GM03348 (cell line): ENCODE measurements around the gene CDC25B.
A peak's percentile ranks its signal among the peaks of the same experiment; 100 is the strongest.
"Not testable (repeated sequence)": the region's sequence is repeated elsewhere in the genome, so short reads cannot be mapped to it uniquely, and the experiment has no call there.

ENCODE experiments used
- DNase-seq: peaks from one replicate; pipeline ENCODE4 v3.0.0; 2012; ENCODE audit warnings: low spot score

CDC25B gene

DNA sequence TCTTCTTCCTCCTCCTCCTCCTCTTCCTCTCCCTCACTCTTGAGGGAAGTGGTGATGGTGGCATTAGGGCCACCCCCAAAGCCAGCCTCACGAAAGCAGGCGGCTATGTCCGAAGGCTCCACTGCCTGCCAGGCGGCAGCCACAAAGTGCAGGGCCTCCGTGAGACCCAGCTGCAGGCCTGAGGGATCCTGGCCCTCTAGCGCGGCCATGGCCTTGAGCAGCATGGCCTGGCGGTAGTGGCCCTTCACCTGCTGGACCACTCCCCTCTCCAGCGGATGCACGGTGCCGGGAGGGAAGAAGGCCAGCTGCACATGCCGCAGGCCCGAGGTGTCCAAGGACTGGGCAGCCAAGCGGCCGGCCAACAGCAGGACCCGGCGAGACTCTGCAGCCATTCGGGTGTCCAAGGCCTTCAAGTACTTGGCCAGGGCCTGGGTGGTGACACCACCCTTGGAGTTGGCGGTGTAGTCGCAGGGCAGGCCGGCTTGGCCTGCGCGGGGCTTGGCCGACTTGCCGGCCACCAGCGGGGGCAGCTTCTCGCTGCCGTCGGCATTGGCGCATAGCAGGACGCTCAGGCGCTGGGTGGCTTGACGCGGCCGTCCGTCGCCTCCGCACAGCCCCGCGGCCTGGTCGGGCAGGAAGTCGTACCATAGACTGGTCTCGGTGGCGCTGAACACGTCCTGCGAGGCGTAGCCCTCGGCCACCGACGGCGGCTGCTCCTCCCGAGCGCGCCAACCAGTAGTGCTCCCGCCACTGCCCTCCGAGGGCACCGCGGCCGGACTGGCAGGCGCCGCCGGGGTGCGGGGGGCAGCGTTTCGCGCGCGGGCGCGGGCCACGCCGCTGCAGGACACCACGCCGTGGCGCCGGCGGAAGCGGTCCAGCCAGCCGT is 10.6 kb upstream of the CDC25B start:
- DNase-seq, result peak; percentile 35

DNA sequence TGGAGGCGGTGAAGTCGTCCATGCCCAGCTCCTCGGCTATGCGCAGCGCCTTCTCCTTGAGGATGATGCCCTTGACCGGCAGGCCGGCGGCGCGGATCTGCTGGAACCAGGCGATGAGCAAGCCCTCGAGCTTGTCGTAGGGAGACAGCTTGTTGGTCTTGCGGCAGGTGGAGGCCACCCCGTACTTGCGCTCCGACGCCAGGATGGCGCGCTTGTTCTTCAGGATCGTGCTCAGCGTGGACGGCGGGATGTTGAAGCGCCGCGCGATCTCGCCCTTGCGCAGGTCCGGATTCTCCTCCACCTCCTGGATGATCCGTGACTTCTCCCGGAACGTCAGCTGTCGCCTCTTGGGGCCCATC is 10.0 kb upstream of the CDC25B start:
- DNase-seq, result peak; percentile 50

DNA sequence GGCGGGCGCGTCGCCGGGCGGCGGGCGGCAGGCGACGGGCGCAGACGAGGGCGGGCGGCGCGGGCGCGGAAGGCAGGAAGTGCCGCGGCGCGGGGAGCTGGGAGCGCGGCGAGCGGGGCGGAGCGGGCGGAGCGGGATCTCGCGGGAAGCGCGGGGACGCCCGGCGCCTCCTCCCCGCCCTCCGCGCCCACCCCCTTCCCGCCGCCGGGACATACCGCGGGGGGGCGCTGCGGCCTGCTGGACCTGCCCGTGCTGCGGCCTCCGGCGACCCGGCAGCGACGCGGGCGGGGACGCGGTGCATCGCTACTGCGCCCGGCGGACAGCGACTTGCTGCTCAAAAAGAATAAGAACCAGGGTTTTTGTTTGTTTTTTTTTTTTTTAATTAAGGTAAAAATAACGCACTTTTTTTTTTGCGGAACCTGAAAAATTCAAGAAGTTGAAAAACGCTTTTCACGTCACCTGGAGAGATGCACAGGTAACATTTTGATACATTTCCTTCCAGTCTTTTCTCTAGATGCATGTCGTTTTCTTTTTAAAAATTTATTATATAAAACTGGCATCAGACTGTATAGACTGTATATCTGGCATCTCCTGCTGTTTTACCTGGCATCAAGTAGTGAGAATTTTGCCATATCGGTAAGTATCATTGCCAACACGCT is 9.3 kb upstream of the CDC25B start, which contains the start of gene CENPB:
TSS of gene CENPB (minus strand) at position 76 of the 659 bp plus-strand sequence. CDS start 257 bp downstream, outside the sequence.
- peak; percentile 97 for DNase-seq

DNA sequence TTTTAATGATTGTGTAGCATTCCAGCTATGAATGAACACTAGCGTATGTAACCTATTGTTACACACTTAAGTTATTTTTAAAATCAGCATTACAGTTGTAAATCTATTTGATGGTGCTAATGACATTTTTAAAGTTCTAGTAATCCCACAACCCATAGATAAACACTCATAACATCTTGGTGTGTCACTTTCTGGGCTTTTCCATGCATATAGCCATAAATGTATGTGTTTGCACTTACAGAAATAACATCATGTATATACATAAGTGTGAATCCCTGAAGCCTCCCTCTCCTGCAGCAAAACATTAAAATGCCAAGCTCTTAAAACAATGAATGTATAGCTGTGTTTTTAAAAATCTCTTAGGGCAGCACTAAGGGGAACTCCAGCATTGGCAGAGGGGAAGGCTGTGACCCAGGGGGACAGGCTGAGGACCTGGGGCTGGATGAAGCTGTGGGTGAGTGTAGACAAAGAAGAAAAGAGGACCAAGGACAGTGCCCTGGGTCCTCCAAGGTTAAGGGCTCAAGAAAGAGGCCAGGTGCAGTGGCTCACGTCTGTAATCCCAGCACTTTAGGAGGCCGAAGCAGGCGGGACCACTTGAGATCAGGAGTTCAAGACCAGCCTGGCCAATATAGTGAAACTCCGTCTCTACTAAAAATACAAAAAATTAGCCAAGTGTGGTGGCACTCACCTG is 8.6 kb upstream of the CDC25B start:
- DNase-seq, result no peak

DNA sequence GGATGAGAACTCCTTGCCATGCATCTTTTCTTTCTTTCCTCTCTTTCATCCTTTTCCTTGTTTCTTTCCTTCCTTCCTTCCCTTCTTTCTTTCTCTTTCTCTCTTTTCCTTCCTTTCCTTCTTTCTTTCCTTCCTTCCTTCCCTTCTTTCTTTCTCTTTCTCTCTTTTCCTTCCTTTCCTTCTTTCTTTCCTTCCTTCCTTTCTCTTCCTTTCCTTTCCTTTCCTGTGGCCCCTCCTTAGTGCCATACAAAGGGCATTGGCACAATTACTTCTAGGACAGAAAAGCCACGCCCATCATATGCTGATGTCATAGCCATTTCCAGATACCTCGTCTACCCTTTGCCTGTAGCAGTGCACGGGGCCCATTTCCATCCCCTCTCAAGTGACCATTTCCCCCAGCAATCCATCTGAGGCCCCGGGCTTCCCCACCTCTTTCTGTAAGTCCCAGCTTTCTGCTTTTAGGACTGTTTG is 7.4 kb upstream of the CDC25B start:
- DNase-seq, result no peak

DNA sequence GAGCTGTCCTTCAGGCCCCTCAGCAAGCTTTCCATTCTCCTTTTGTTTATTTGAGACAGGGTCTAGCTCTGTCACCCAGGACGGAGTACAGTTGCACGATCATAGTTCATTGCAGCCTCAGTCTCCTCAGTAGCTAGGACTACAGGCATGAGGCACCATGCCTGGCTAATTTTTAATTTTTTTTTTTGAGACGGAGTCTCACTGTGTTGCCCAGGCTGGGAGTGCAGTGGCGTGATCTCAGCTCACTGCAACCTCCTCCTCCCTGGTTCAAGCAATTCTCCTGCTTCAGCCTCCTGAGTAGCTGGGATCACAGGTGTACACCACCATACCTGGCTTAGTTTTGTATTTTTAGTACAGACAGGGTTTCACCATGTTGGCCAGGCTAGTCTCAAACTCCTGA is 6.9 kb upstream of the CDC25B start:
- not testable (repeated sequence) for DNase-seq

DNA sequence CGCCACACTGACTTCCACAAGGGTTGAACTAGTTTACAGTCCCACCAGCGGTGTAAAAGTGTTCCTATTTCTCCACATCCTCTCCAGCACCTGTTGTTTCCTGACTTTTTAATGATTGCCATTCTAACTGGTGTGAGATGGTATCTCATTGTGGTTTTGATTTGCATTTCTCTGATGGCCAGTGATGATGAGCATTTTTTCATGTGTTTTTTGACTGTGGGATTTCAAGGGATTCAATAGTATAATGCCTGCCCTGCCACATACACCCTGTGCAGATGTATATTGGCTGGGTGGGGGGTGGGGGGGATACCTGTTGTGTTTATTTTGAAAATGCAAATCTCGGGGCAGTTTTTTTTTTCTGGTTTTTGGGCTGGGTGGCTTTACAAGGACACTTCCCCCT is 1.9 kb upstream of the CDC25B start:
- not testable (repeated sequence) for DNase-seq

DNA sequence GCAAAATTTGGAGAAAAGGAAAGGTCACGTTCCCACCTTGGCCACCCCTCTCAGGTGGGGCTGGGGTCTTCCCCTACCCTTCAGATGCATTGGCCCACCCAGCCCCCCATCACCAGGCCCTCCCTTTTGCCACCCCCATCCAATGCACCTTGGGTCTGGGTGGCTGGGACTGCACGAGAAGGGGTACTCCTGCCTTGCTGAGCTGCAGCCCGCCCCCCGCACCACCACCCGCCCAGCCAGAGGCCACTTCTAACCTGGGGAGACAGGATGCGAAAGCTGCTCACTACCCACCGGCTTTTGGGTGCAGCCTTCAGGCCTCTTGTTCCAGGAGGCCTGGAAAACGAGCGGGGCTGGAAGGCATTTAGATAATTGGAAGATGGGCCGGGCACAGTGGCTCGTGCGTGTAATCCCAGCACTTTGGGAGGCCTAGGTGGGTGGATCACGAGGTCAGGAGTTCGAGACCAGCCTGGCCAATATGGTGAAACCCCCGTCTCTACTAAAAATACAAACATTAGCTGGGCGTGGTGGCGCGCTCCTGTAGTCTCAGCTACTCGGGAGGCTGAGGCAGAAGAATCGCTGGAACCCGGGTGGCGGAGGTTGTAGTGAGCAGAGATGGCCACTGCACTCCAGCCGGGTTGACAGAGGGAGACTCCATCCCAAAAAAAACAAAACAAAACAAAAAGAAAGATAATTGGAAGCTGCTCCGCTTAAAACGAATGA is 1.2 kb upstream of the CDC25B start:
- no peak for DNase-seq

DNA sequence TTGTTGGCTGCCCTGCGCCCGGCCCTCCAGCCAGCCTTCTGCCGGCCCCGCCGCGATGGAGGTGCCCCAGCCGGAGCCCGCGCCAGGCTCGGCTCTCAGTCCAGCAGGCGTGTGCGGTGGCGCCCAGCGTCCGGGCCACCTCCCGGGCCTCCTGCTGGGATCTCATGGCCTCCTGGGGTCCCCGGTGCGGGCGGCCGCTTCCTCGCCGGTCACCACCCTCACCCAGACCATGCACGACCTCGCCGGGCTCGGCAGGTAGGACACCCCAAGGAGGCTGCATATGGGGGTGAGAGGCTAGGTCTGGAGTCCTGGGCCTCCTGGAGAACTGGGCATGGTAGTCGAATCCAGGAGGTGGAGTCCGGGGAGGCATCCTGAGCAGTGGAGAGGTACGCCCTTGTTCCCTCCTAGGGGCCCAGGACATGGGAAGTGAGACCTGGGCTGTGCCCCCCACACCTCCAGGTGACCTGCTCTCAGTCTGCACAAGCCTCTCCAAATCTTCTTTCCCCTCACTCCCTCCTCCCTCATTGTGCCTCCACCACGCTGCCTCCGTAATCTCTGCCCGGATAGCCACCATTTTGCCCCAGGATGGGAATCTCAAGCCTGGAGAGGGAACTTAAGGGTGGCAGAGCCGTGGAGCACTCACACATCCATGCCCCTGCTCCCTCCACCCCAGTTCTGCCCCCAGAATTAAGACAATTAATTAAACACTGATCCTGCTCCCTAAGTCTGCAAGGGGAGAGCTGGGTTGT is 541 bp downstream of the CDC25B start:
- no peak for DNase-seq

DNA sequence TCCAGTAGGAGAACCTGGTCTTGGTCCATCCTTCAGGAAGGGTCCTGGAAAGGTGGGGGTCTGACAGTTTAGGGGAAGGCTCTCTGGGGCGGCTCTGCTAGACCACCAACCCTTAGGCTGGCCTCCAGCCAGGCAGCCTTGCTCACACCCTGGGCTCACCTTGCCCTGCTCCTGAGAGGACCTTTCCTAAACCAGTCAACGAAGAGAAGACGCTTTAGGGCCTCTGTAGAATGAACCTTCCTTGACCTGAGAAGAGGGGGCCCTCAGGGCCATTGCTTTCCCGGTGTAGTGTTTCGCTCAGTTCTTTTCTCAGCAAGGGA is 1.1 kb downstream of the CDC25B start:
- DNase-seq, result no peak

DNA sequence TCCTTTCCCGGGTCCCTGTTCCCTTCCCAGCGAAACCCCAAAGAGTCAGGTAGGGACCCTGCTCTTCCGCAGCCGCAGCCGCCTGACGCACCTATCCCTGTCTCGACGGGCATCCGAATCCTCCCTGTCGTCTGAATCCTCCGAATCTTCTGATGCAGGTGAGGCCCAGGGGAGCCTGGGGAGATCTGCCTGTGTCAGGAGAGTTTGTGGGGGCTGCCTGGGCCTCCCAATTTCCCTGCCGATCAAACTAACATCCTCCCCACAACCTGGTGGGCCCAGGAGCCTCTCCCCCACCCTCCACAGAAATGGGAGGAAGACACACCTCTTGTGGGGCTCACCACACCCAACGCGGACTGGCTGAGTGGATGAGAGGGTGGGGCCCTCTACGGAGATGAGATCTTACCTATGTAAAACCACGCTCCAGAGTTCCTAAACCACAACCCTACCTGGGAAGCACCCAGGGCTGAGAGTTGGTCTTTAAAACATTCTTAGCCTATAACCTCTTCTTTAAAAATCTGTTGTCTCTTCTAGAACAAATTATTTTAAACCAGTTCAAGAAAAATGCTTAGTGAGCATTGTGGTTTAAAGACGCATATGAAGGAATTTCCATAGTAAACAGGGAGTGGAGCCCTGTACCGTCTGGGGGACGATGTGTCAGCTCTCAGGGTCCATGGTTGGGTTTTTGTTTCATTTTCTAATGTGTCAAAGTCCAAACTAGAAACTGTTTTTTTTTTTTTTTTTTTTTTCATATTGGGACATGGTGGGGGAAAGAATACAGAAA is 1.7 kb downstream of the CDC25B start:
- no peak for DNase-seq

DNA sequence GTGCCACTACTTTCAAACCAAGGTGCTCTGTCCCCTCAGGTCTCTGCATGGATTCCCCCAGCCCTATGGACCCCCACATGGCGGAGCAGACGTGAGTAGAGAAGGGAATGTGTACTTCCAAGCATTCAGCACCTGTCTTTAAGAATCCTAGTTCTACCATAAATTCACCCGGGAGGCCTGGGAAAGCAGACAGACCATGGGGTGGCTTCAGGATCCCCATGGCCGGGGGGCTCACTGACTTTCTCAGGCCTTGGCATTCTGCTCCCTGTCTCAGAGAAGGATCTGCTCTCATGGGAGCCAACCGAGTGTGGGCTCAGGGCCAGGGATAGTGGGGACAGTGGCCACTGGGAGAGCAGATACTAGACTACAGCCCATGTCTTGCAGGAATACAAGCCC is 2.3 kb downstream of the CDC25B start:
- DNase-seq, result no peak

DNA sequence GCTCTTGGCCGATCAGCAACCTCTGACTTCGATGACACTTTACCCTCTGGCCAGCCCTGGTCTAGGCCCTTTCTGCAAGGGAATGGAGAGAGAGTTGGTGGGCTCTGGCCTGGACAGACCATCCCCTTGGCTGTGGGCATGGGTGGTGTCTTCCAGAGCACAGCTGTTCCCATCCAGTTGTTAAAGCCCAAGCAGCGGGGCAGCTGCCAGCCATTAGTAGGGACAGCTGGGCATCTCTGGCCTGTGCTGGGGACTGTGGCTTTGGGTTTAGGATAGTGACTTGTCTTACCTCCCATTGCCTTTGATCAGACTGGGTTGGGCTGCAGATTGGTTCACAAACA is 2.8 kb downstream of the CDC25B start:
- DNase-seq, result no peak

DNA sequence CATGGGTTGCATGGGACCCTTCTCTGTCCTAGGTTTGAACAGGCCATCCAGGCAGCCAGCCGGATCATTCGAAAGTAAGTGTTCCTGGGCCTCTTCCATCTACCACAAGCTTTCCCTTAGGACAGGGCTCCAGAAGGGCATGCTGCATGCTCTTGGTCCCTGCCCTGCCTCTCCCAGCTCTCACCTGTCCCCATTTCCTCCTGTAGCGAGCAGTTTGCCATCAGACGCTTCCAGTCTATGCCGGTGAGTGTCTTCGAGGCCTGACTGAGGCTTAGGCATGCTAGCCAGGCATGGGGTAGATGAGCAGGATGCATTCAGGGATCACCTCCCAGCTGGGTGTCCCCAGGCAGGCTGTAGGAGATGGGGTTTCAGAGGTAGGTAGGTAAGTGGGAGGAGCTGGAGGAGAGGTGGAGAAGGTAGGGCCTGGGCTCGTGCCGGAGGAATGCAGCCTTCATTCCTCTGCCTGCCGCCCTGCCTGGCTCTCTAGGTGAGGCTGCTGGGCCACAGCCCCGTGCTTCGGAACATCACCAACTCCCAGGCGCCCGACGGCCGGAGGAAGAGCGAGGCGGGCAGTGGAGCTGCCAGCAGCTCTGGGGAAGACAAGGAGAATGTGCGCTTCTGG is 4.3 kb downstream of the CDC25B start:
- no peak for DNase-seq

DNA sequence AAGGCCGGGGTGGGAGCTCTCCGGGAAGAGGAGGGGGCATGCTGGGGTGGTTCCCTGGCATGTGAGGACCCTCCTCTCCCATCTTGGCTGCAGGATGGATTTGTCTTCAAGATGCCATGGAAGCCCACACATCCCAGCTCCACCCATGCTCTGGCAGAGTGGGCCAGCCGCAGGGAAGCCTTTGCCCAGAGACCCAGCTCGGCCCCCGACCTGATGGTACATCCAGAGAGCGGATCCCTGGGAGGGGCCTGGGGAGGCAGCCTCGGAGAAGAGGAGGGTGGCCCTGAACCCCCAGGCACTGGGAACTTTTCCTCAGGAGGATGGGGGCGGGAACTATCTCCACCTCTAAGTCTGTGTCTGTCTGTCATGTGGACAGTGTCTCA is 4.8 kb downstream of the CDC25B start:
- no peak for DNase-seq

DNA sequence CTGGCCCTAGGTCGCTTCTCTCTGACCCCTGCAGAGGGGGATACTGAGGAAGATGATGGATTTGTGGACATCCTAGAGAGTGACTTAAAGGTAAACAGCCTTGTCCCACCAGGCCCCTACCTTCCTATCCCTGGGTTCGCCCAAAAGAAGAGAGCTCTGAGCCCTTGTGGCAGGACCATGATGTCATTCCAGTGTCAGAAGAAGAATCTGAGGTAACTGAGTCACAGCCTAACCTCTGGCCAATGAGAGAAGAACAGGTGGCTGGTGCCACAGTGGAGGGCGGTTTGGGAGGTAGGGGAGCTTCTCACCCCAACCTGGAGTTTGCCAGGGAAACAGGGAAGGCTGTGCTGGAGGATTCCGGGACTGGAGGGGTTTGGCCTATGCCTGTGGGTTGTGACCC is 5.2 kb downstream of the CDC25B start:
- DNase-seq, result no peak

DNA sequence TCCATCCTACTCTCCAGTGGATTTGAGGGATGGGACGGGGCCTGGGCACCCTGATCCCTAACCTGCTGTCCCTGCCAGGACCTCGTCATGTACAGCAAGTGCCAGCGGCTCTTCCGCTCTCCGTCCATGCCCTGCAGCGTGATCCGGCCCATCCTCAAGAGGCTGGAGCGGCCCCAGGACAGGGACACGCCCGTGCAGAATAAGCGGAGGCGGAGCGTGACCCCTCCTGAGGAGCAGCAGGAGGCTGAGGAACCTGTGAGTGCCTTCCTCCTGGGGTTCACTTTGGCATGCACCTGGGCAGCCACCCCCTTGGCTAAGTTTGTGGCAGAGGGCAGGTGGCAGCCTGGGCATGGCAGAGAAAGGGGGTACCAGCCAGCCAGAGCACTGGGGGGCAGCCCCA is 5.7 kb downstream of the CDC25B start:
- DNase-seq, result no peak

DNA sequence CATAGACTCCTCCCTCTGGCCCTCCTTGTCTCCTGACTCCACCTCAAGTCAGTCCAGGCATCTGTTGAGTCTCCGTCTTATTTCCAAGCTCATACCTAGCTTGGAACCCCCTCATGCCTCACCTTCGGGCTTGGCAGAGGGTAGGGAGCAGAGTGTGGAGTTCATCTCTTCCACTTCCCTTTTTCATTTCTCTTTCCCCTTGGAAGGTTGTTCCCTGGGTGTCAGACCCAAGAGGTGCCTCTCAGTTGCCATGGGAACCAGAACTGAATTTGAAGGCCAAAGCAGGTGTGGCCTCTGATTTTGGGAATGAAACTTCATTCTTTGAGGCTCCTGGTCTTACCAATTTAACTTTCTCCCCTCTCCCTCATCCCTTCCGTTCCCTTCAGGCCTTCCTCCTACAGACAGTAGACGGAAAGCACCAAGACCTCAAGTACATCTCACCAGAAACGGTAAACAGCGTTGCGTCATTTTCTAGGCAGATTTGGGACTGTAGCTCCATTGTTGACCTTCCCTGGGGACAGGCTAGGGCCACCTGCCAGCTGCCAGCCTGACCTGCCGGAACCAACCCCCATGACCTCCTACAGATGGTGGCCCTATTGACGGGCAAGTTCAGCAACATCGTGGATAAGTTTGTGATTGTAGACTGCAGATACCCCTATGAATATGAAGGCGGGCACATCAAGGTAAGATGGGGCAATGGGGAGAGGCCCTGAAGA is 6.6 kb downstream of the CDC25B start:
- DNase-seq, result no peak

DNA sequence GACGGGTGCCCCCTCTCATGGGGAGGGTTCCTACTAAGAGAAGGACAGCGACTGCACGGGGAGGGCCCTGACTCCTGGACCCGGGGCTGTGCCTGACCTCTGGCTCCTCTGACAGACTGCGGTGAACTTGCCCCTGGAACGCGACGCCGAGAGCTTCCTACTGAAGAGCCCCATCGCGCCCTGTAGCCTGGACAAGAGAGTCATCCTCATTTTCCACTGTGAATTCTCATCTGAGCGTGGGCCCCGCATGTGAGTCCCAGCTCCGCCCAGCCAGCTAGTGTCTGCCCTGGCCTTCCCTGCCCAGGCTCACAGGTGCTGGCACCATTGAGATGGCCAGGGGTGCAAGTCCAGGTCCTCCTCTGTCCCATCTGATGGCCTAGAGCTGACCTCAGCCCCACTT is 7.2 kb downstream of the CDC25B start:
- DNase-seq, result no peak

DNA sequence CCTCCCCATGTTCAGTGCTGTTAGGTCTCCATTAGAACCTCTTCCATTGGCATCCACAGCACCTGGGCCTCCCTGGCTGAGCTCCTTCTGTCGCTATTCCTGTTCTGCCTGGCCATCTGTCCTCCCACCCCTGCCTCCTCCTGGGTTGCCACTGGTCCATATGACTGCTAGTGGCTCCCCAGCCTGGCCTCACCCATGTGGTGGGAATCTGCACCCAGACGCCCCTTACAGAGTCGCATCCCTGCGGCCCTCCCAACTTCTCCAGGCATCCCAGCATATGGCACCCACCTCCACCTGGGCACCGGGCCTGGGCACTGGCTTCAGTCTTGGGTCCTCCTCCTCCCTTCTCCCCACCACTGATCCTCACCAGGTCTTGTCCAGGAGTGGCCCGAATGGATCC is 7.7 kb downstream of the CDC25B start:
- DNase-seq, result no peak
